ENCODE measurements around the gene ZFHX3. TPM values are rescaled to one million over a fixed set of nuclear protein-coding genes. Genes with fewer than 3 reads are reported as not detected.

Gene ZFHX3
- total RNA-seq, 2 donors from 2014 or later: 9.2 to 18.9 TPM

- DNase-seq (ENCODE audit: low spot score): no peak
- no peak overlapping the region for H3K4me3 ChIP-seq
- no peaks in the 10 kb centered on the region for H3K9me3 ChIP-seq
- no peak overlapping the region for H3K27ac ChIP-seq
- no peak for TF ChIP-seq CTCF (IDR thresholded peaks at IDR 0.05)
- H3K27me3 ChIP-seq: no peaks in the 10 kb centered on the region
- no peaks in the 10 kb centered on the region for H3K36me3 ChIP-seq
- H3K4me1 ChIP-seq: no peaks in the 10 kb centered on the region
These were observed 137.5 kb downstream of the ZFHX3 start for GRCh38 chr16:72910381-72910780.

- no peaks in the 10 kb centered on the region for H3K27me3 ChIP-seq
- H3K36me3 ChIP-seq: no peaks in the 10 kb centered on the region
- no peak overlapping the region for H3K27ac ChIP-seq
- DNase-seq (ENCODE audit: low spot score): no peak
- no peak overlapping the region for H3K4me3 ChIP-seq
- no peak for TF ChIP-seq CTCF (IDR thresholded peaks at IDR 0.05)
- no peaks in the 10 kb centered on the region for H3K9me3 ChIP-seq
- no peaks in the 10 kb centered on the region for H3K4me1 ChIP-seq
These were observed 138.7 kb downstream of the ZFHX3 start for GRCh38 chr16:72909196-72909595.

GRCh38 chr16:72908362-72909167, 139.4 kb downstream of the ZFHX3 start:
- no peak for DNase-seq (ENCODE audit: low spot score)
- Histone ChIP-seq H3K4me1 (no peaks in the 10 kb centered on the region), H3K4me3 (no peak overlapping the region), H3K9me3 (no peaks in the 10 kb centered on the region), H3K27ac (no peak overlapping the region), H3K27me3 (no peaks in the 10 kb centered on the region), H3K36me3 (no peaks in the 10 kb centered on the region)
- no peak for TF ChIP-seq CTCF (IDR thresholded peaks at IDR 0.05)

- no peak for DNase-seq (ENCODE audit: low spot score)
- no peaks in the 10 kb centered on the region for H3K4me1 ChIP-seq
- no peak overlapping the region for H3K27ac ChIP-seq
- TF ChIP-seq CTCF (IDR thresholded peaks at IDR 0.05): no peak
- H3K36me3 ChIP-seq: no peaks in the 10 kb centered on the region
- no peak overlapping the region for H3K4me3 ChIP-seq
- H3K27me3 ChIP-seq: no peaks in the 10 kb centered on the region
- H3K9me3 ChIP-seq: no peaks in the 10 kb centered on the region
These were observed 142.3 kb downstream of the ZFHX3 start for GRCh38 chr16:72905581-72905980.

GRCh38 chr16:72903176-72903575, 144.8 kb downstream of the ZFHX3 start:
- Histone ChIP-seq H3K27ac (no peak overlapping the region), H3K4me1 (no peaks in the 10 kb centered on the region), H3K36me3 (no peaks in the 10 kb centered on the region), H3K4me3 (no peak overlapping the region), H3K9me3 (no peaks in the 10 kb centered on the region), H3K27me3 (no peaks in the 10 kb centered on the region)
- no peak for TF ChIP-seq CTCF (IDR thresholded peaks at IDR 0.05)
- DNase-seq (ENCODE audit: low spot score): no peak

GRCh38 chr16:72902206-72902605, 145.7 kb downstream of the ZFHX3 start:
- no peak overlapping the region for H3K4me3 ChIP-seq
- DNase-seq (ENCODE audit: low spot score): no peak
- H3K27ac ChIP-seq: no peak overlapping the region
- H3K36me3 ChIP-seq: no peaks in the 10 kb centered on the region
- no peaks in the 10 kb centered on the region for H3K27me3 ChIP-seq
- H3K9me3 ChIP-seq: no peaks in the 10 kb centered on the region
- no peaks in the 10 kb centered on the region for H3K4me1 ChIP-seq
- no peak for TF ChIP-seq CTCF (IDR thresholded peaks at IDR 0.05)

All from right atrium auricular region (tissue), 2 donors.